DOHH2 (cell line): ENCODE data around the gene EHBP1L1.

Experiments used
- H3F3A ChIP-seq: fragments of 200-600 bp; sonication (generic), shearing (Covaris generic); 2 replicates; pipeline ENCODE4 v1.6.0; 2016; ENCODE audit warnings: antibody characterized with exemption, mild to moderate bottlenecking; ENCODE audit not compliant: control insufficient read depth, insufficient read depth
- H3K27ac ChIP-seq: fragments of 200-600 bp; sonication (generic); 2 replicates; pipeline ENCODE4 v1.5.1; 2014; ENCODE audit warnings: low read depth, mild to moderate bottlenecking, low read length, moderate library complexity
- H3K27me3 ChIP-seq: fragments of 200-600 bp; sonication (generic); 2 replicates; pipeline ENCODE4 v1.6.1; 2014; ENCODE audit warnings: mild to moderate bottlenecking, low read length, mixed read lengths; ENCODE audit not compliant: control insufficient read depth
- H3K36me3 ChIP-seq: fragments of 200-600 bp; sonication (generic); 2 replicates; pipeline ENCODE4 v1.6.1; 2014; ENCODE audit warnings: mild to moderate bottlenecking, low read length, moderate library complexity, mixed read lengths; ENCODE audit not compliant: control insufficient read depth
- H3K4me1 ChIP-seq: fragments of 200-600 bp; sonication (generic); 2 replicates; pipeline ENCODE4 v1.6.1; 2014; ENCODE audit warnings: mild to moderate bottlenecking, low read length, mixed read lengths; ENCODE audit not compliant: control insufficient read depth
- H3K4me2 ChIP-seq: fragments of 200-600 bp; sonication (generic); 2 replicates; pipeline ENCODE4 v1.6.0; 2014; ENCODE audit warnings: mild to moderate bottlenecking, low read length, moderate library complexity
- H3K4me3 ChIP-seq: fragments of 200-600 bp; sonication (generic); 2 replicates; pipeline ENCODE4 v1.5.1; 2014; ENCODE audit warnings: mild to moderate bottlenecking, low read length, mixed read lengths
- H3K79me2 ChIP-seq: fragments of 200-600 bp; sonication (generic); 2 replicates; pipeline ENCODE4 v1.6.1; 2014; ENCODE audit warnings: mild to moderate bottlenecking, low read length, mixed read lengths; ENCODE audit not compliant: control insufficient read depth
- H3K9me2 ChIP-seq: fragments of 200-600 bp; sonication (generic); replicated peaks from 2 replicates; pipeline ENCODE4 v1.6.1; 2014; ENCODE audit warnings: mild to moderate bottlenecking, low read length, mixed read lengths; ENCODE audit not compliant: control insufficient read depth
- H3K9me3 ChIP-seq: fragments of 200-600 bp; sonication (generic); 2 replicates; pipeline ENCODE4 v1.6.1; 2014; ENCODE audit warnings: antibody characterized with exemption, low read length, mixed read lengths; ENCODE audit not compliant: control insufficient read depth, insufficient read depth
- H4K20me1 ChIP-seq: fragments of 200-600 bp; sonication (generic); 2 replicates; pipeline ENCODE4 v1.6.0; 2014; ENCODE audit warnings: low read depth, mild to moderate bottlenecking, antibody characterized with exemption, low read length, moderate library complexity; ENCODE audit not compliant: control insufficient read depth, insufficient read depth
- EZH2phosphoT487 ChIP-seq: fragments of 200-600 bp; sonication (generic); IDR thresholded peaks from 2 replicates; pipeline ENCODE4 v1.6.1; 2017; ENCODE audit warnings: borderline replicate concordance, mild to moderate bottlenecking, antibody characterized with exemption, low read length, moderate library complexity, mixed read lengths
- TF ChIP-seq, protein P1 (sequence below): fragments of 200-600 bp; sonication (generic); IDR thresholded peaks from one replicate; pipeline ENCODE4 v1.5.1; 2014; ENCODE audit warnings: antibody characterized with exemption, mild to moderate bottlenecking, low read depth, low read length; ENCODE audit not compliant: poor library complexity, severe bottlenecking

EHBP1L1 gene

GRCh38 chr11:65592858-65593517 is 17.1 kb downstream of the EHBP1L1 start:
- TF ChIP-seq, protein P1, sequence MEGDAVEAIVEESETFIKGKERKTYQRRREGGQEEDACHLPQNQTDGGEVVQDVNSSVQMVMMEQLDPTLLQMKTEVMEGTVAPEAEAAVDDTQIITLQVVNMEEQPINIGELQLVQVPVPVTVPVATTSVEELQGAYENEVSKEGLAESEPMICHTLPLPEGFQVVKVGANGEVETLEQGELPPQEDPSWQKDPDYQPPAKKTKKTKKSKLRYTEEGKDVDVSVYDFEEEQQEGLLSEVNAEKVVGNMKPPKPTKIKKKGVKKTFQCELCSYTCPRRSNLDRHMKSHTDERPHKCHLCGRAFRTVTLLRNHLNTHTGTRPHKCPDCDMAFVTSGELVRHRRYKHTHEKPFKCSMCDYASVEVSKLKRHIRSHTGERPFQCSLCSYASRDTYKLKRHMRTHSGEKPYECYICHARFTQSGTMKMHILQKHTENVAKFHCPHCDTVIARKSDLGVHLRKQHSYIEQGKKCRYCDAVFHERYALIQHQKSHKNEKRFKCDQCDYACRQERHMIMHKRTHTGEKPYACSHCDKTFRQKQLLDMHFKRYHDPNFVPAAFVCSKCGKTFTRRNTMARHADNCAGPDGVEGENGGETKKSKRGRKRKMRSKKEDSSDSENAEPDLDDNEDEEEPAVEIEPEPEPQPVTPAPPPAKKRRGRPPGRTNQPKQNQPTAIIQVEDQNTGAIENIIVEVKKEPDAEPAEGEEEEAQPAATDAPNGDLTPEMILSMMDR: no peak
- TF ChIP-seq EZH2phosphoT487: no peak
- Histone ChIP-seq H3K4me3 (no peak overlapping the region), H3K79me2 (no peaks in the 10 kb centered on the region), H3K27me3 (no peaks in the 10 kb centered on the region), H3K27ac (no peak overlapping the region), H3K4me2 (no peak overlapping the region), H3F3A (no peaks in the 10 kb centered on the region), H4K20me1 (no peaks in the 10 kb centered on the region), H3K36me3 (peaks cover 5% of the 10 kb centered on the region), H3K9me3 (no peaks in the 10 kb centered on the region), H3K9me2 (no peaks in the 10 kb centered on the region), H3K4me1 (peaks cover 21% of the 10 kb centered on the region)

GRCh38 chr11:65593518-65594414 is 17.9 kb downstream of the EHBP1L1 start:
- H3K4me3 ChIP-seq: no peak overlapping the region
- TF ChIP-seq, protein P1: peak; percentile 86
- TF ChIP-seq EZH2phosphoT487: no peak
- no peak overlapping the region for H3K27ac ChIP-seq
- H3K9me2 ChIP-seq: no peaks in the 10 kb centered on the region
- H4K20me1 ChIP-seq: no peaks in the 10 kb centered on the region
- no peak overlapping the region for H3K4me2 ChIP-seq
- H3K36me3 ChIP-seq: peaks cover 12% of the 10 kb centered on the region
- peaks cover 13% of the 10 kb centered on the region for H3K4me1 ChIP-seq
- H3F3A ChIP-seq: no peaks in the 10 kb centered on the region
- no peaks in the 10 kb centered on the region for H3K79me2 ChIP-seq
- H3K9me3 ChIP-seq: no peaks in the 10 kb centered on the region
- no peaks in the 10 kb centered on the region for H3K27me3 ChIP-seq

DNA sequence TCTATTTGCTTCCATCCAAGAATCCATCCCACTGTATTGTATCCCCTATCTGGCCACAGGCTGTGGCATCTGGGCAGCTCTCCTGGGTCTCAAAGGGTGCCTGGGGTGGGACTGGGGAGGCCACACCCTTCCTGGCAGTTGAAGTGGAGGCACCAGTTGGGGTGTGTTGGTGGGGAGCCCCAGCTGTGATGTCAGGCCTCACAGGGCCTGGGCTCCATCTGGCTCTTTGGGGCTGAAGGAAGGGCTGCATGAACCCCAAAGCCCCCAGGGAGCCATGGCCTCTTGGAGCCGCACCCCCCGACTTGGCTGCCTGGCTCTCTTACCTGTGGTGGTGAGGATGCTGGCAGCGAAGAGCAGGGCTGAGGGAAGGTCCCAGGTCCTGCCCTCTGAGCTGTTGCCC is 19.3 kb downstream of the EHBP1L1 start:
- Histone ChIP-seq H3K4me3 (no peak overlapping the region), H3K27ac (no peak overlapping the region), H3K27me3 (no peaks in the 10 kb centered on the region), H3K4me2 (no peak overlapping the region), H3F3A (no peaks in the 10 kb centered on the region), H3K36me3 (peaks cover 10% of the 10 kb centered on the region), H3K4me1 (no peaks in the 10 kb centered on the region), H3K9me3 (no peaks in the 10 kb centered on the region), H4K20me1 (no peaks in the 10 kb centered on the region), H3K9me2 (no peaks in the 10 kb centered on the region), H3K79me2 (no peaks in the 10 kb centered on the region)
- TF ChIP-seq, protein P1: no peak
- TF ChIP-seq EZH2phosphoT487: no peak
